ENCODE data around the gene FCRLA. TPM values are rescaled to one million over a fixed set of nuclear protein-coding genes. Genes with fewer than 3 reads are reported as not detected.
"Not testable (repeated sequence)": the region's sequence is repeated elsewhere in the genome, so short reads cannot be mapped to it uniquely, and the experiment has no call there.

FCRLA gene
- total and polyA plus RNA-seq, 7 donors = 0.10 to 0.90 (median 0.36) TPM; not detected in 2

DNA sequence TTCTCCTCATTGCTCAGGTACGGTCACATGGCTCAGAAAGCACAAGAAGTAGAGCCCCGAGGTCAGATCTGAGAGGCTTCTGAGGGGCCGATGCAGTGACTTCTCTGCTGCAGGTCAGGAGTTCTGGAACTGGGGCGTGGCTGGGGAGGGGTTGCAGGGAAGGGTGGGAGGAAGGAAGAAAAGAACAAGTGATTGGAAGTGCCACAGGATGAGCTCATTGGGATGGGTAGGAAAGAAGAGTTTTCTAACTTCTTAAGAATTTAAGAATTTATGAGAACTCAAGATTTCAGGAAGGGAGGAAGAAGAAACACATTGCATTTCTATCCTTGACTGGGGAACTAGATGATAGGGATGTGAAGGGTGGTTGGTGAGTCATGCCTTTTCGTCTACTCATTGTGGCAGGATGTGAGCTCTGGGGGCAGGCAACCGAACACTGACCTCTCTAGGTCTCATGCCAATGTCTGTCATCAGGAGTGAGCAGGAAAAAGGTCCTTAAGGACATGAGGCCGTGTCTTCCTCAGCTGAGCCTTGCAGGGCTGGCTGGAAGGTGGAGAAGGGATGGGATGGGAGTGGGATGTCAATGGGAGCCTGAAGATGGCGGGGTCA is 14.8 kb downstream of the FCRLA start:
- 60 to 73% (median 63%) methylated on average over 8 of the region's 8 CpGs for WGBS, 3 donors
- peaks cover 0 to 55% (median 2%) of the 10 kb centered on the region in 3 donors for H3K27me3 ChIP-seq (ENCODE audit: insufficient read depth in 3 of 3, low read length in 2 of 3)
- no peak for DNase-seq
- no peak overlapping the region for H3K4me3 ChIP-seq
- no peaks in the 10 kb centered on the region for H3K36me3 ChIP-seq (ENCODE audit: insufficient read depth in 1 of 2, low read depth in 1 of 2)
- H3K9me3 ChIP-seq = no peaks in the 10 kb centered on the region
- no peak for TF ChIP-seq CTCF (IDR thresholded peaks at IDR 0.05)
- no peak for ATAC-seq
- intact Hi-C loops (cut with DNase I) = no loop called here
- no peaks in the 10 kb centered on the region for H3K4me1 ChIP-seq
- no peak overlapping the region for H3K27ac ChIP-seq

DNA sequence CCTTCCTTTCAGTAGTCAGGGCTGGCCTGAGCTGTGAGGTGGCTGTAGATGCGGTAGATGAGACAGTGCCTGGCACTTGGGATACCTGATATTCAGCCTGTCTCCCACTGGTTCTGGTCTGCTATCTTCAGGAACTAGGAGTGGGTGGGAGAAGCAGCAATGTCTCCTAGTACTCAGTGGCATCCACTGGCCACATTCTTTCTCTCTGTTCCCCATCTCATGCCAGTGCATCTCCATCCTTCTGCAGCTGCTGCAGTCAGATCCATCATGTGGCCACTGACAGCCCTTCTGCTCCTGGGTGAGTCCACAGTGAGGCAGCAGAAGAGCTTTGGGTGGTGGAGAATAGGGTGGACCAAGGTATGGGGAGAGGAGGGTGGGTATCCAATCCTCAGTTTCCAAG is 15.4 kb downstream of the FCRLA start:
- peaks cover 0 to 53% (median 2%) of the 10 kb centered on the region in 3 donors for H3K27me3 ChIP-seq (ENCODE audit: insufficient read depth in 3 of 3, low read length in 2 of 3)
- no peak overlapping the region for H3K27ac ChIP-seq
- H3K9me3 ChIP-seq = no peaks in the 10 kb centered on the region
- intact Hi-C loops (cut with DNase I) = no loop called here
- WGBS, 3 donors = 97 to 100% (median 100%) methylated on average over 1 of the region's 1 CpG
- H3K4me1 ChIP-seq = peaks cover 2% of the 10 kb centered on the region
- ATAC-seq (no peak), DNase-seq (no peak)
- no peak for TF ChIP-seq CTCF (IDR thresholded peaks at IDR 0.05)
- no peak overlapping the region for H3K4me3 ChIP-seq
- no peaks in the 10 kb centered on the region for H3K36me3 ChIP-seq (ENCODE audit: insufficient read depth in 1 of 2, low read depth in 1 of 2)

DNA sequence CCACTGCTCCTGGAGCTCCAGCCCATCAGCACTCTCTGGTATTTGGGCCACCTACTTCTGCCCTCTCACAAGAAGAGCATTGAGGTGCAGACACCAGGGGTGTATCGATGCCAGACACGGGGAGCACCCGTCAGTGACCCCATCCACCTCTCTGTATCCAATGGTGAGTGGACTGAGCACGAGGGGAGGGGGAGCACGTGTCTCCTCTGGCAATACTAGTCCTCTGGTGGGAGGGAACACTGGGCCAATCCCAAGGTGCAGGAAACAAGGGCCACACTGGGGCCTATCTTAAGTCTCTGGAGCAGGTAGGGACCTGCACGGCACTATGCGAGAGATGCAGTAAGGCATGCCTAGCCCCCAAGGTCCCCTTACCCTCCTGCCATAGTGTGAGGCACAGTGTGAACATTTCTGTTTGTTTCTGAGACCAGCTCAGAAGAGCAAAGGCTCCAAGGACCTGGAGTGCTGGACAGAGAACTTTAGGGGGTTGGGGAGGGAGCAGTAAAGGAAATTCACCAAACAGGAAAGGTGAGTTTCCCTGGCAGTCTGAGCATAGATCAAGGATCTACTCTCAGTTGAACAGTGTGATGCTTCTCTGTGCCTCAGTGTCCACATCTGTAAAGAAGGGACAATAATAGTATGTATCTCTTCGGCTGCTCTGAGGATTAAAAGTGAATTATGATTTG is 16.6 kb downstream of the FCRLA start:
- Histone ChIP-seq H3K4me3 (no peak overlapping the region), H3K27me3 (ENCODE audit: insufficient read depth in 3 of 3, low read length in 2 of 3) (peaks cover 0 to 56% (median 2%) of the 10 kb centered on the region in 3 donors), H3K36me3 (ENCODE audit: insufficient read depth in 1 of 2, low read depth in 1 of 2) (no peaks in the 10 kb centered on the region), H3K27ac (no peak overlapping the region), H3K4me1 (peaks cover 4% of the 10 kb centered on the region), H3K9me3 (no peaks in the 10 kb centered on the region)
- ATAC-seq (no peak), DNase-seq (no peak)
- 79 to 89% (median 86%) methylated on average over 8 of the region's 8 CpGs for WGBS, 3 donors
- no peak for TF ChIP-seq CTCF (IDR thresholded peaks at IDR 0.05)
- intact Hi-C loops (cut with DNase I) = no loop called here

GRCh38 chr1:161725258-161725907 is 18.4 kb downstream of the FCRLA start:
- 45 to 53% (median 48%) methylated on average over 21 to 22 of the region's 22 CpGs for WGBS, 3 donors
- DNase-seq; ATAC-seq; intact Hi-C loops (cut with DNase I); H3K4me1 ChIP-seq; H3K36me3 ChIP-seq (ENCODE audit: insufficient read depth in 1 of 2, low read depth in 1 of 2); H3K9me3 ChIP-seq: not testable (repeated sequence)
- H3K27ac ChIP-seq = peak overlapping the region; percentile 68
- peaks cover 0 to 55% (median 2%) of the 10 kb centered on the region in 3 donors for H3K27me3 ChIP-seq (ENCODE audit: insufficient read depth in 3 of 3, low read length in 2 of 3)
- peak overlapping the region; percentile 72 for H3K4me3 ChIP-seq

- TF ChIP-seq CTCF (IDR thresholded peaks at IDR 0.05) = peak; percentile 26
- Histone ChIP-seq H3K4me1 (peaks cover 4% of the 10 kb centered on the region), H3K27ac (peak overlapping the region; percentile 68), H3K36me3 (ENCODE audit: insufficient read depth in 1 of 2, low read depth in 1 of 2) (no peaks in the 10 kb centered on the region), H3K27me3 (ENCODE audit: insufficient read depth in 3 of 3, low read length in 2 of 3) (peaks cover 0 to 55% (median 2%) of the 10 kb centered on the region in 3 donors), H3K4me3 (peak overlapping the region; percentile 72), H3K9me3 (no peaks in the 10 kb centered on the region)
- intact Hi-C loops (cut with DNase I) = no loop called here
- WGBS, 3 donors = 0 to 1% (median 1%) methylated on average over 31 to 34 of the region's 34 CpGs
- peak; percentile 41 to 67 (median 49) for ATAC-seq
- DNase-seq = peak; percentile 39 to 65
Observed at GRCh38 chr1:161725908-161726472, 19.0 kb downstream of the FCRLA start.
